Measurements from ENCODE around the gene ARL4A.

The ARL4A gene

GRCh38 chr7:12709726-12710502 lies 22.5 kb downstream of the ARL4A start:
- H3K4me3 ChIP-seq (ENCODE audit: severe bottlenecking): no peak overlapping the region
- H3K36me3 ChIP-seq (ENCODE audit: low read depth): no peaks in the 10 kb centered on the region
- DNase-seq (ENCODE audit: low spot score) (no peak), ATAC-seq (ENCODE audit: low read depth) (peak; percentile 64)
- H3K27ac ChIP-seq (ENCODE audit: poor library complexity, severe bottlenecking): peak overlapping the region; percentile 70
- no peaks in the 10 kb centered on the region for H3K9me3 ChIP-seq (ENCODE audit: severe bottlenecking)
- no peak for TF ChIP-seq CTCF (IDR thresholded peaks at IDR 0.05; ENCODE audit: poor library complexity, severe bottlenecking)
- peaks cover 75% of the 10 kb centered on the region for H3K4me1 ChIP-seq (ENCODE audit: insufficient read depth, poor library complexity, severe bottlenecking)
- no peaks in the 10 kb centered on the region for H3K27me3 ChIP-seq (ENCODE audit: insufficient read depth, poor library complexity, severe bottlenecking)

- Histone ChIP-seq H3K4me1 (ENCODE audit: insufficient read depth, poor library complexity, severe bottlenecking) (peaks cover 79% of the 10 kb centered on the region), H3K27ac (ENCODE audit: poor library complexity, severe bottlenecking) (peak overlapping the region; percentile 70)
- ATAC-seq (ENCODE audit: low read depth): no peak
Observed at GRCh38 chr7:12711124-12711523, 23.7 kb downstream of the ARL4A start.

GRCh38 chr7:12712236-12712635 lies 24.8 kb downstream of the ARL4A start:
- no peak for TF ChIP-seq CTCF (IDR thresholded peaks at IDR 0.05; ENCODE audit: poor library complexity, severe bottlenecking)
- H3K4me1 ChIP-seq (ENCODE audit: insufficient read depth, poor library complexity, severe bottlenecking): peaks cover 78% of the 10 kb centered on the region
- H3K27ac ChIP-seq (ENCODE audit: poor library complexity, severe bottlenecking): peak overlapping the region; percentile 94

More at GRCh38 chr7:12711124-12711523, 23.7 kb downstream of the ARL4A start:
- no peak for DNase-seq (ENCODE audit: low spot score)
- H3K36me3 ChIP-seq (ENCODE audit: low read depth): no peaks in the 10 kb centered on the region
- H3K27me3 ChIP-seq (ENCODE audit: insufficient read depth, poor library complexity, severe bottlenecking): no peaks in the 10 kb centered on the region
- H3K4me3 ChIP-seq (ENCODE audit: severe bottlenecking): no peak overlapping the region
- no peaks in the 10 kb centered on the region for H3K9me3 ChIP-seq (ENCODE audit: severe bottlenecking)
- no peak for TF ChIP-seq CTCF (IDR thresholded peaks at IDR 0.05; ENCODE audit: poor library complexity, severe bottlenecking)

GRCh38 chr7:12713625-12714378 lies 26.4 kb downstream of the ARL4A start:
- no peak for DNase-seq (ENCODE audit: low spot score)
- no peaks in the 10 kb centered on the region for H3K36me3 ChIP-seq (ENCODE audit: low read depth)
- no peaks in the 10 kb centered on the region for H3K9me3 ChIP-seq (ENCODE audit: severe bottlenecking)
- no peaks in the 10 kb centered on the region for H3K27me3 ChIP-seq (ENCODE audit: insufficient read depth, poor library complexity, severe bottlenecking)
- H3K4me3 ChIP-seq (ENCODE audit: severe bottlenecking): no peak overlapping the region
- peak overlapping the region; percentile 94 for H3K27ac ChIP-seq (ENCODE audit: poor library complexity, severe bottlenecking)
- peaks cover 71% of the 10 kb centered on the region for H3K4me1 ChIP-seq (ENCODE audit: insufficient read depth, poor library complexity, severe bottlenecking)
- ATAC-seq (ENCODE audit: low read depth): no peak
- TF ChIP-seq CTCF (IDR thresholded peaks at IDR 0.05; ENCODE audit: poor library complexity, severe bottlenecking): no peak

More at GRCh38 chr7:12712236-12712635, 24.8 kb downstream of the ARL4A start:
- Histone ChIP-seq H3K36me3 (ENCODE audit: low read depth) (no peaks in the 10 kb centered on the region), H3K27me3 (ENCODE audit: insufficient read depth, poor library complexity, severe bottlenecking) (no peaks in the 10 kb centered on the region), H3K9me3 (ENCODE audit: severe bottlenecking) (no peaks in the 10 kb centered on the region), H3K4me3 (ENCODE audit: severe bottlenecking) (no peak overlapping the region)
- ATAC-seq (ENCODE audit: low read depth) (no peak), DNase-seq (ENCODE audit: low spot score) (no peak)

Measured in RWPE2 (cell line).